Adrenal gland (tissue), 5 donors: ENCODE results near the gene TPM2.

Experiments
- CTCF ChIP-seq, 6 experiments: fragments of 450-650 bp in 4 of 6; fragments of 200-600 bp in 2 of 6; sonication (generic) in 1 of 6; IDR thresholded peaks; 1 replicate in 5 of 6; 2 replicates in 1 of 6; pipeline versions ENCODE4 v1.5.1 to v1.8.0; 2016 to 2021; ENCODE audit warnings: antibody characterized with exemption in 6 of 6, mild to moderate bottlenecking in 2 of 6, moderate library complexity in 1 of 6
- POLR2A ChIP-seq, 2 donors: fragments of 450-650 bp; IDR thresholded peaks; one replicate each; pipeline ENCODE4 v1.6.1; 2017; ENCODE audit warnings: antibody characterized with exemption in 2 of 2, mild to moderate bottlenecking in 2 of 2, moderate library complexity in 1 of 2
- donor health status: DM: no; HTN: no; CAD: no.

GRCh38 chr9:35659340-35659739, 30.4 kb downstream of the TPM2 start:
- no peak for TF ChIP-seq POLR2A (IDR thresholded peaks at IDR 0.05)
- TF ChIP-seq CTCF (IDR thresholded peaks at IDR 0.05) = no peak
